MG63 (cell line): ENCODE data around the gene INAVA. TPM values are rescaled to one million over a fixed set of nuclear protein-coding genes. Genes with fewer than 3 reads are reported as not detected.
"Not testable (repeated sequence)": the region's sequence is repeated elsewhere in the genome, so short reads cannot be mapped to it uniquely, and the experiment has no call there.

Experiments
- DNase-seq: peaks from one replicate; pipeline ENCODE4 v3.0.0-alpha.2; 2020
- H3K27me3 ChIP-seq: fragments of 250-450 bp; sonication (Bioruptor Pico); 2 replicates; pipeline ENCODE4 v1.5.1; 2020; ENCODE audit warnings: mild to moderate bottlenecking, moderate library complexity
- H3K36me3 ChIP-seq: fragments of 250-450 bp; sonication (Bioruptor Pico); 2 replicates; pipeline ENCODE4 v1.5.1; 2020; ENCODE audit warnings: mild to moderate bottlenecking, moderate library complexity
- H3K4me3 ChIP-seq: fragments of 250-450 bp; sonication (Bioruptor Pico); 2 replicates; pipeline ENCODE4 v1.5.1; 2020; ENCODE audit warnings: mild to moderate bottlenecking, moderate library complexity
- H3K9me3 ChIP-seq: fragments of 250-450 bp; sonication (Bioruptor Pico); 2 replicates; pipeline ENCODE4 v1.5.1; 2020; ENCODE audit warnings: mild to moderate bottlenecking, moderate library complexity
- total RNA-seq: library from RNA; depleted of rRNA; stranded (reverse); fragments of >200 nt; shearing (Covaris generic); gene quantifications from 2 replicates; pipeline ENCODE4 v1.2.3, GENCODE V29; 2014; ENCODE audit warnings: low replicate concordance

INAVA gene
- total RNA-seq, 1 experiment from 2014 or later: not detected

GRCh38 chr1:200925831-200926230 lies 31.1 kb downstream of the INAVA start:
- Histone ChIP-seq H3K36me3 (no peaks in the 10 kb centered on the region), H3K9me3 (no peaks in the 10 kb centered on the region), H3K27me3 (no peaks in the 10 kb centered on the region), H3K4me3 (no peak overlapping the region)
- DNase-seq: peak; percentile 49

GRCh38 chr1:200929530-200930278 lies 35.0 kb downstream of the INAVA start:
- Histone ChIP-seq H3K36me3 (no peaks in the 10 kb centered on the region), H3K9me3 (no peaks in the 10 kb centered on the region), H3K4me3 (no peak overlapping the region), H3K27me3 (peaks cover 9% of the 10 kb centered on the region; the same call in 1 of the 2 replicates)
- no peak for DNase-seq

- H3K9me3 ChIP-seq, H3K27me3 ChIP-seq, H3K4me3 ChIP-seq, DNase-seq, H3K36me3 ChIP-seq: not testable (repeated sequence)
Measured at GRCh38 chr1:200930285-200930684, 35.6 kb downstream of the INAVA start.

GRCh38 chr1:200931776-200932175 lies 37.1 kb downstream of the INAVA start:
- H3K36me3 ChIP-seq: no peaks in the 10 kb centered on the region
- H3K27me3 ChIP-seq: peaks cover 9% of the 10 kb centered on the region; the same call in 1 of the 2 replicates
- DNase-seq: no peak
- H3K9me3 ChIP-seq: no peaks in the 10 kb centered on the region
- H3K4me3 ChIP-seq: no peak overlapping the region

- no peak overlapping the region for H3K4me3 ChIP-seq
- DNase-seq: no peak
- no peaks in the 10 kb centered on the region for H3K36me3 ChIP-seq
- peaks cover 9% of the 10 kb centered on the region; the same call in 1 of the 2 replicates for H3K27me3 ChIP-seq
- no peaks in the 10 kb centered on the region for H3K9me3 ChIP-seq
Measured at GRCh38 chr1:200934676-200935245, 40.1 kb downstream of the INAVA start.

GRCh38 chr1:200935286-200935962 lies 40.7 kb downstream of the INAVA start:
- not testable (repeated sequence) for H3K9me3 ChIP-seq, H3K4me3 ChIP-seq, DNase-seq, H3K36me3 ChIP-seq
- H3K27me3 ChIP-seq: peaks cover 11% of the 10 kb centered on the region; the same call in 1 of the 2 replicates

- no peak for DNase-seq
- Histone ChIP-seq H3K4me3 (no peak overlapping the region), H3K36me3 (no peaks in the 10 kb centered on the region), H3K9me3 (no peaks in the 10 kb centered on the region), H3K27me3 (peaks cover 2% of the 10 kb centered on the region; the same call in 1 of the 2 replicates)
Measured at GRCh38 chr1:200938955-200939354, 44.3 kb downstream of the INAVA start.

- Histone ChIP-seq H3K9me3 (peaks cover 15% of the 10 kb centered on the region), H3K4me3 (no peak overlapping the region), H3K27me3 (peaks cover 2% of the 10 kb centered on the region; the same call in 1 of the 2 replicates), H3K36me3 (no peaks in the 10 kb centered on the region)
- DNase-seq: no peak
Measured at GRCh38 chr1:200945111-200945510, 50.4 kb downstream of the INAVA start.

GRCh38 chr1:200947059-200947566 lies 52.4 kb downstream of the INAVA start:
- no peak for DNase-seq
- H3K9me3 ChIP-seq: peaks cover 15% of the 10 kb centered on the region
- H3K27me3 ChIP-seq: no peaks in the 10 kb centered on the region; the same call in none of the 2 replicates
- H3K4me3 ChIP-seq: no peak overlapping the region
- no peaks in the 10 kb centered on the region for H3K36me3 ChIP-seq

GRCh38 chr1:200949626-200950025 lies 54.9 kb downstream of the INAVA start:
- Histone ChIP-seq H3K4me3 (no peak overlapping the region), H3K36me3 (no peaks in the 10 kb centered on the region), H3K9me3 (peaks cover 15% of the 10 kb centered on the region), H3K27me3 (no peaks in the 10 kb centered on the region; the same call in none of the 2 replicates)
- no peak for DNase-seq

GRCh38 chr1:200951016-200951415 lies 56.3 kb downstream of the INAVA start:
- DNase-seq: no peak
- peaks cover 15% of the 10 kb centered on the region for H3K9me3 ChIP-seq
- H3K36me3 ChIP-seq: no peaks in the 10 kb centered on the region
- no peaks in the 10 kb centered on the region; the same call in 1 of the 2 replicates for H3K27me3 ChIP-seq
- H3K4me3 ChIP-seq: no peak overlapping the region

- DNase-seq: no peak
- H3K9me3 ChIP-seq: no peaks in the 10 kb centered on the region
- H3K27me3 ChIP-seq: no peaks in the 10 kb centered on the region; the same call in 1 of the 2 replicates
- H3K4me3 ChIP-seq: no peak overlapping the region
- no peaks in the 10 kb centered on the region for H3K36me3 ChIP-seq
Measured at GRCh38 chr1:200954434-200954833, 59.7 kb downstream of the INAVA start.

- Histone ChIP-seq H3K36me3 (no peaks in the 10 kb centered on the region), H3K9me3 (no peaks in the 10 kb centered on the region), H3K27me3 (no peaks in the 10 kb centered on the region), H3K4me3 (no peak overlapping the region)
- DNase-seq: no peak
Measured at GRCh38 chr1:200958597-200958996, 63.9 kb downstream of the INAVA start.

- H3K36me3 ChIP-seq: no peaks in the 10 kb centered on the region
- no peaks in the 10 kb centered on the region for H3K9me3 ChIP-seq
- H3K4me3 ChIP-seq: no peak overlapping the region
- no peaks in the 10 kb centered on the region for H3K27me3 ChIP-seq
- no peak for DNase-seq
Measured at GRCh38 chr1:200959411-200959921, 64.8 kb downstream of the INAVA start.

- no peak overlapping the region for H3K4me3 ChIP-seq
- H3K27me3 ChIP-seq: no peaks in the 10 kb centered on the region
- H3K36me3 ChIP-seq: no peaks in the 10 kb centered on the region
- no peak for DNase-seq
- no peaks in the 10 kb centered on the region for H3K9me3 ChIP-seq
Measured at GRCh38 chr1:200960236-200960947, 65.7 kb downstream of the INAVA start.

- no peaks in the 10 kb centered on the region for H3K9me3 ChIP-seq
- H3K36me3 ChIP-seq: no peaks in the 10 kb centered on the region
- no peak for DNase-seq
- H3K27me3 ChIP-seq: no peaks in the 10 kb centered on the region
- no peak overlapping the region for H3K4me3 ChIP-seq
Measured at GRCh38 chr1:200960948-200961340, 66.2 kb downstream of the INAVA start.
